Limb (tissue), 2 donors: ENCODE data around the gene PUS3.
A peak's percentile ranks its signal among the peaks of the same experiment; 100 is the strongest.

Experiments
- DNase-seq, 2 donors: peaks; one replicate each; pipeline ENCODE4 v3.0.0-alpha.2; 2016; ENCODE audit errors: extremely low spot score in 2 of 2

Gene PUS3

DNA sequence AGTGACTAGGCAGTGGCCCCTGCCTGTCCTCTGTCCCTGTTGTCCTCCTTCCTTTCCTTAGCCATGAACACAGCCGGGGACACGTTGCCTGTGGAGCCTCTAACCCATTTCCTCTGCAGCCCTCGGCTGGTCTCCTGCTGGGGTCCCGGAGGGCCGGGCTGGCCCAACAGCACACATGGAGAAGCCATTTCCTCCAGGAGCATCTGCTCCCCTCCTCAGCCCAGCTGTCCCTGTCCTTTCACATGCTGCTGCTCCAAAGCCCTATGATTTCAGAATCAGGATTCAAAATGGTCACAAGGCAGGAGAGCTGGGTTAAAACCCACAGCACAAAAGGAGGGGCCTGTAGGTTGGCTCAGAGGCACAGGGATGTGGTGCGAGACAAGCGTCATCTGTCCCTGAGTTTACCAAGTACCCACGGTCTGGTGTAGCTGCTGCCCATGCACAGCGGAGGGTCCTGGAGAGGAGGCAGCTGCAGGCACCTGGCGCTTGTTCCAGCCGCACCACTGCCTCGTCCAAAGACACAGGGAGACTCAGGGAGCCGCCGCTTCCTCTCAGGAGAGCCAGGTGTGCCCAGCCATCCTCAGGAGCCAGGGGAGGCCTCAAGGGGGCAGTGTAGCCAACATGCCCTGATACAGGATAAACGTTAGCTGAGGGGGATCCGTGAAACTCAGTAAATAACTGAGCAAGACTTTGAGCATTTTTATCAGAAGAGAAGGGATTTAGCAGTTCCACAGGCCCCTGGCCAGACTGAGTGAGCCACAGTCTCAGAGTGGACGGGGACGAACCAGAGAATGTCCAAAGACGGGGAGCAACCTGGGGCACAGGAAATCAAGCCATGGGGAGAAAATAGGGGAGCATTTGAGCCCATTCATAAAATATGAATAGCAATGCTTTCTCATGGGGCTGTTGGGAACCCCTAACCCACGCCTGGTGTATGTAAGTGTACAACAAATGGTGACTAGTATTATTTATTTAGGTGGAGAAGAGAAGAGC, 38.9 kb upstream of the PUS3 start:
- peak; percentile 64 to 65 for DNase-seq

DNA sequence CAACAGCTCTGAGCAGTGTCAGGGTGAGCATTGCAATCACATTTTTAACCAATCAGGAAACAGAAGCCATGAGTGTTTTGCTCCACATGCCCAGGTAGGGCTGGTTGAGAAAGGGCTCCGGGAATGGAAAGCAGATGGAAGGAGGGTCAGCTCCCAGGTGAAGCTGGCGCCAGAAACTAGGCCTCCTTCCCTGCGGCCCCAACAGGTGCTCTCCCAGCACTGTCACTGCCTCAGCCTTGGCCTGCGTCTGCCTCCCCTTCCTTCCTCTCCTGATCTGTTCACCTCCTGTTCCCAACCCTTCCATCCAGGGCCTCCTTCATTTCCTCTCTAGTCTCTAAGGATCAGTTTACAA, 38.2 kb upstream of the PUS3 start:
- no peak for DNase-seq

GRCh38 chr11:125940145-125940544, 37.1 kb upstream of the PUS3 start:
- DNase-seq: peak in 1 of 2 donors; percentile 20

DNA sequence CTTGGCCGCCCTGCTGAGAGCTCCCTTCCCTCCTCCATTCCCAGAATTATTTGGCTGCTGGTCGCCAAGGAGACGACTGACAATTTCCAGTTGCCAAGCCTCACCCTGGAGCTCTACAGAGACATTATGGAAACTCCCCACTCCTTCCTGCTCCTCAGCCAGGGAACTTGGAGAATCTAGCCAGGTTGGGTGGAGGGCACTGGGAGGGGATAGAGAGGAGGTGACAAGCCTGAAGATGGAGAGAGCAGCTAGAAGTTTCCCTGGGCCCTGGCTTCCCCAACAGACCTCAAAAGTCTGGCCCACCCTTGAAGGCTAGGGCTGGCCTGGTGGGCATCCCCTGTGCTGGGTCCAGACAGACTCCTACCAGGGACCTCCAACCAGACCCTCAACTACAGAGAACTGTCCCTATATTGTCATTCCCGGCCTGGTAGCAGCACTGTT, 36.1 kb upstream of the PUS3 start:
- DNase-seq: peak; percentile 48 to 57

- DNase-seq: peak in 1 of 2 donors; percentile 24
Measured at GRCh38 chr11:125938418-125938817, 35.4 kb upstream of the PUS3 start.

DNA sequence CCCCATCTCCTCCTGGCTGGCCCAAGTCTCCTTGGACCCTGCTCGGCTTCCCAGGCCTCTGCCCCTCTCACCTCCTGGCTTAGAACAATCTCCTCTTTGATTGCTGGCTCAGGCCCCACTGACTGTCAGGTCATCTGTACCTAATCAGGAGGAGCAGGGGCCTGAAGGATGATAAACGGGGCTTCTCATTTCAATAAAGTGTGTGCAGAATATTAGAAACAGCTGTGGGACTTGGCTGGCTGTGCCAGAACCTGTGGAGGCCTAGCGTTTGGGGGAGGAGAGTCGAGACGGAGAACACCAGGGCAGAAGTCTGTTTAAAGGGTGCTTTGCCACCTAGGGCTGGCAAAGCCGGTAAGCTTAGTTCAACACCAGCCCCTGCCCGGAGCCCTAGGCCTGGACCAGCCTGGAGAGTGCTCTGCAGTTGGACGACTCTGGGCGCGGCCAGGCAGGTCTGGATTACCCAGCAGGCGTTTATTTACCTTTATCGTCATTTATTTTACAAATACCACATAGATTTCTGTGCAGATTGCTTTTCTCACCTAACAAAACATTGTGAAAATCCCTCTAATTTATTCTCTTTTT, 32.7 kb upstream of the PUS3 start:
- DNase-seq: peak; percentile 75 to 79

DNA sequence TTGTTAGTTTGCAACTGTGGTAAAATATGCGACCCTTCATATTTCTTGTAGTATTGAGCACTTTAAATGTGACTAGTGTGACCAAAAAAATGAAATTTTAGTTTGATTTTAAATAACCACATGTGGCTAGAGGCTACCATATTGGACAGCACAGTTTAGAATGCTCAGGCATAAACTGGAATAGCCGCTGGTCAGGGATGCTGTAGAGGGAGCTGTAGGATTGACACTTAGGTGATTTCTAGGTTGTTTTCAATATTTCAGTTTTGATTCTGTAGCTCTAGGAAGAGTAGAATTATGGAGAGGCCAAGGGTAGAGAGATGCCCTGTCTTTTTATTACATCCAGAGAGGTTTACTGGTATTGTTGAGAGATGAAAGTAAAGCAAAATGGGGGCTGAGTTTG, 32.0 kb upstream of the PUS3 start:
- no peak for DNase-seq

GRCh38 chr11:125934473-125934872, 31.5 kb upstream of the PUS3 start:
- no peak for DNase-seq

- DNase-seq: no peak
Measured at GRCh38 chr11:125933030-125933813, 30.2 kb upstream of the PUS3 start.

DNA sequence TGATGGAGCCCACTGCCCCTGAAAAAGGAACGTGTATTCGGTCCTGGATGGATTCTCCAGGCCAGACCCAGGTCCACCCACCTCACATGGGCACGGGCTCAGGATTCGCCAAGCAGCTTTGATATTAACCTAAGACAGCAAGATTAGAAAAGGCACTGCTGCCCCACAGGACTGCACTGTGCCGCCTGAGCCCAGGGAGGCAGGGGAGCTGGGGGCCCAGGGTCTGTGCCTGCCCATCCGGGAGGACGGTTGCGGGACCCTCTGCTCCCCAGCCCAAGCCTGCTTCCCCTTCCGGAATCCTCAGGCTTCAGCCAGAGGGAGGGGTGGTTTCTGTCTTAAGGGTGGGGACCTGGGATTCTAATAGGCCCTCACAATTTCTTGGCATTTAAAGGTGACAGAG, 29.3 kb upstream of the PUS3 start:
- no peak for DNase-seq

DNA sequence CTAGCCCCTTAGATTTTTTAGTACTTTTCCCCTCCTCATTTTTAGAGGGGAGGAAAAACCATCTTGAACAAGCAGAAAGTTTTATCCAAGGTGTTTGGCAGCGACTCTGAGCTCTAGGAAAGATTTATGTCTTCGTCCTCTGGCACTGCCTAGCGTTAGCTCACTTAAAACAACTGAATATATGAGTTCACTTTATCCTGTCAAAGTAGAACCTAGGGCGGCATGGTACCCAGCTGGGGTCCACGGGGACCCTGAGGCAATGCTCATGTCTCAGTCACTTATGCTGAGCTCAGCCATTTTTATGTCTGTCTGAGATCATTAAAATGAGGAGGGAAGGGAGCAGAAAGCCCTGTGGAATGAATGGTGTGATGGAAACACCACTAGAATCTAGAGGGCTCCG, 28.7 kb upstream of the PUS3 start:
- peak in 1 of 2 donors; percentile 61 for DNase-seq

DNA sequence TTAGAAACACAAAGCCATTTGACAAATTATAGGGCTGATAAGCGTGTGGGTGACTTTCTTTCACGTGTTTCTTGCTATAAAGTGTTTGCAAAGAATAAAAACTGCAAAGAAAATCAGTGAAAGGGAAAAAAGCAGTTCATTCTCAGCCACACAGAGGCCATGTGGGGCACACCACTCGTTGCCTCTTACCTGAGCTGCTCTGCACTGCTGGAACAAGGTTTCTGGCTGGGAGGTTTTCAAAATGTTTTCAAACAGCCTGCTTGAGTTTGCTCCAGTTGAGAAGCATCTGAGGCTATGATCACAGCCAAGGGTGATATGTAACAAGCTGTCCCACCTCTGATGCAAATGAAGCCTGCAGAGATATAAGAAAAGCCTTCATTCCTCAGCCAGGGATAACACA, 28.1 kb upstream of the PUS3 start:
- no peak for DNase-seq

DNA sequence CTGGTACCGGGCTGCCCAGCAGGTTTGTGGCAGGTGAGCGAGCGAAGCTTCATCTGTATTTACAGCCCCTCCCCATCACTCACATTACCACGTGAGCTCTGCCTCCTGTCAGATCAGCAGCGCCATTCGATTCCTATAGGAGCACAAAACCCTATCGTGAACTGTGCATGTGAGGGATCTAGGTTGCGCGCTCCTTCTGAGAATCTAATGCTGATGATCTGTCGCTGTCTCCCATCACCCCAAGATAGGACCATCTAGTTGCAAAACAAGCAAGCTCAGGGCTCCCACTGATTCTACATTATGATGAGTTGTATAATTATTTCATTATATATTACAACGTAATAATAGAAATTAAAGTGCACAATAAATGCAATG, 27.1 kb upstream of the PUS3 start:
- DNase-seq: no peak

- DNase-seq: no peak
Measured at GRCh38 chr11:125929445-125930075, 26.6 kb upstream of the PUS3 start.

DNA sequence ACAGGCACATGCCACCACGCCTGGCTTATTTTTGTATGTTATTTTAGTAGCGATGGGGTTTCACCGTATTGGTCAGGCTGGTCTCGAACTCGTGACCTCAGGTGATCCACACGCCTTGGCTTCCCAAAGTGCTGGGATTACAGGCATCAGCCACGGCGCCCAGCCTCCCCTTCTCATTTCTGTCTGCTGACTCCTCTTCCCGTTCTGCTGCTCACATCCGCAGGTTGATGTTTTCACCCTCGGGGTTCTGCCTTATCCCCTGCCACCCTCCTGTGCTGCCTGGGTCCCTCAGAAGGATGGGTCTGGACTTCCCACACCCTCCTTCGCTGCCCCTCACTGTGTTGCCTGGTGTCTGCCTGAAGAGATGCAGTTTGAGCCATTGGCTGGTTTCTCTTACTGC, 23.7 kb upstream of the PUS3 start:
- no peak for DNase-seq

DNA sequence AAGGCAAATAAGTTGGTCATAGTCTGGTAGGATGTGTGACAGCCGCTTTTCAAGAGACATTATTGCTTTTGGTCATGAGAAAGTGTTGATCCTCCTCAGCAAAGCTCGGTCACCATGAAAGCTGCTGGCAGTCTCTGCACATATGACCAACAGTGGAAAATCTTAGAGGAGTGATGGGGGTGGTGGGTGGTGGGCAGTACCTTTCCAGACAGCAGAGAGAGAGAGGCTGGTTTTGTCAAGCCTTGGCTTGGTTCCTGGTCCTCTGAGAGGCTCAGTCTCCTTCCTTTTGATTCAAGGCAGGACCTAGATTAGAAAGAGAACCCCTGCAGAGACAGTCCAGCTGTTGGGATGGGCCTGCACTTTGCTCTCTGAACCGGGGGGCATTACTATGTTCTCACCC, 22.8 kb upstream of the PUS3 start:
- no peak for DNase-seq

DNA sequence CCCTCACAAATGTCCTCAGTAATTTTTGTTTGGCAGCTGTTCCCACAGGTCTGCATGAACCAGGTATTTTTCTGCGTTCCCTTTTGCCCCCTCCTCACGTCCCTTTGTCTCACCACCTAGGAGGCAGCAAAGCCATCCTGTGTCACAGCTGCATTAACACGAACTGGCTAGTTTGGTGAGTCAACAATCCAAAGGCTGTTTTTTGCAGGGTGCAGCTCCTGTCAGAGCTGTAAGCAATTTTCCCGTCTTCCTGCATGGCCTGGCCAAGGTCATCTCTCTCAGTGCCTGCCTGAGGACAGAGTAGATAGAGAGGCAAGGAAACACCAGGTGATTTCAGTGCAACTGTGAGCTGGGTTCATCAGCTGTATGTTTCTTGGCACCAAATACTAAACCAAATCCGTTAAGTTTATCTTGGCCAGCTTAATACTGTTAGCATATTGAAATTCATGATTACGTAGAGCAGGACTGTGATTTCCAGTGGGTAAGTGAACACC, 22.3 kb upstream of the PUS3 start:
- DNase-seq: peak in 1 of 2 donors; percentile 36

DNA sequence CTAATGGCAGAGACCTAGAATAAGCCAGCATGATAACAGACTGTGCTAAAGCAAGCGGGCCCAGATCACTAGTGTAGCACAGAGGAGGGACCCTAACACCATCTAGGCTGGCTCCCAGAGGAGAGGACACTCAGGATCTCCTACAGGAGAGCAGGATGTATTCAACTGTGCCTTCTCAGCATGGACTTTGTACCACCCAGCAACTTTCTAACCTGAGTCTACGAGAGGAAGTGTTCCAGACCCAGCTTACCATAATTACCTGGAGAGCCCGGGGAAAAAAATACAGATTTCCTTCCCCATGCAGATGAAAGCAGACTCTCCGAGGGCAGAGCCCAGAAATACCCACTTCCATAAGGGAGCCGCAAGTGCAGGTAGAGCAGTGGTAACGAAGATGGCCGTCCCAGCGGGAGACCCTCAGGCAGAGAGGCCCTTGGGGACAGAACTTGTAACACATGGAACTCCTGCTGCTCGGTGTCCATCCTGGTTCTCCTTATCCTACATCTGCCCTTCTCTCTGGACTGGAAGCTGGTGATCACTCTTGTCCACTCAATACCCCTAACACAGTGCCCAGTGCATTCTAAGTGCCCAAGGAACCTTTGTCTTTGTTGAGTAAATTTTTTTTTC, 21.5 kb upstream of the PUS3 start:
- DNase-seq: no peak

DNA sequence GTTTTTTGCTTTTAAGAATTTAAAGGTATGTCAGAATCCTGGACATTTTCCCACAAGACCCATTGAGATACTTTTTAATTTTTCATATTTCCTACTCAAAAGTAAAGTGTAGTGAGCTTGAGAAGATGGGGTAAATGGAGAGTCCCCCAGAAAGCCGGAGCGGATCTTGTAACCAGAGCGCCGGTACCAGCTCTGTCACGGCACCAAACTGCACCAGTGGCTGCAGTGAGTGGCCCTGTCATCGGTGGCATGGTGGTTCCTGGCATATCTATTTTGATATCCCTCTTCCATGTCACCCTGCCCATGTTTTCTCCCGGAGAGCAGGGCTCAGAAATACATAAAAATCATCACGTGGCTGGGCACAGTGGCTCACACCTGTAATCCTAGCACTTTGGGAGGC, 20.6 kb upstream of the PUS3 start:
- no peak for DNase-seq

DNA sequence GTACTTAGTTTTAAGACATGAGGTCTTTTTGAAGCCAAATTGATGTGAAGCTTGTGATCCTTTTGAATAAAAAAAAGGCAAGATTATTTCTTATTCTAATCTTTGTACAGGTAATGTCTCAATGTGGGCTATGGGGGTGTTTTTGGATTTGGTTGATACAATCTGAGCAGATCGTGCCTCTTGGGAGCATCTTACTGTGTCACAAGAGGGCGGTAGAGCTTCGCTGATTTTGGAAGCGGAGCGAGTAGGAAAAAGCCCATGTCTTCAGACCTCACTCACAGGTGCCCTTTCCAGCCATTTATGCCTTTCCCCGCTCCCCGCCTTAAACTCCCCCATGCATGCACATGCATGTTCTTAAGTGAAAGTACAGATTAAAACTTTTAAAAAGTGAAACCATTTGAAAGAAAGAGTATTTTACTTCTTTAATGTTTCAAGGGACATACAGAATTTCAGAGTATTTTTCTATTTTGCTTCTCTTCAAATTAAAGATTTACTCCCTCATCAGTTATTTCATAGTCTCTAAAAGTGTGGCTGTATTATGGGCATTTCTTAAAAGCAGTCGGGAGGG, 20.1 kb upstream of the PUS3 start:
- peak; percentile 78 to 83 for DNase-seq

DNA sequence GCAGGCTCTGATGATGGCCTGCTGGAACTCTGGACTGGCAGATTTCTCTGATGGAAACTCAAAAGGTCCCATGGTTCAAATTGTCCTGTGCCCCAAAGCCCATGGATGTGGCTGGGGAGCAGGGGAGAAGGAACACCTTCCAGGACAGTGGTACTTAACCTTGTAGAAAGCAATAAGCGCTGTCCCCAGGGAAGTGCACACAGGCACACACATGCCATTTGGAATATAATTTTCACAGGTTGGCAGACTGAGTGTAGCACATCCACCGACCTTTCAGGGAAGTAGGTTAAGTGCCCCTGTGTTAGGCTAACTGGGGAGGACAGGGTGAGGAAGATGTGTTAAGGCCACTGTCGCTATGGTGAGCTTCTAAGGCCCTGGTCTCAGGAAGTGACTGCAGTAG, 19.1 kb upstream of the PUS3 start:
- DNase-seq: no peak
